HPDE6-E6E7 (cell line): Measurements from ENCODE around the gene SACS.
"Not testable (repeated sequence)": the region's sequence is repeated elsewhere in the genome, so short reads cannot be mapped to it uniquely, and the experiment has no call there.

Experiments used
- DNase-seq: peaks from one replicate; pipeline ENCODE4 v3.0.0; 2011; ENCODE audit warnings: missing footprints; ENCODE audit errors: extremely low spot score

The SACS gene

DNA sequence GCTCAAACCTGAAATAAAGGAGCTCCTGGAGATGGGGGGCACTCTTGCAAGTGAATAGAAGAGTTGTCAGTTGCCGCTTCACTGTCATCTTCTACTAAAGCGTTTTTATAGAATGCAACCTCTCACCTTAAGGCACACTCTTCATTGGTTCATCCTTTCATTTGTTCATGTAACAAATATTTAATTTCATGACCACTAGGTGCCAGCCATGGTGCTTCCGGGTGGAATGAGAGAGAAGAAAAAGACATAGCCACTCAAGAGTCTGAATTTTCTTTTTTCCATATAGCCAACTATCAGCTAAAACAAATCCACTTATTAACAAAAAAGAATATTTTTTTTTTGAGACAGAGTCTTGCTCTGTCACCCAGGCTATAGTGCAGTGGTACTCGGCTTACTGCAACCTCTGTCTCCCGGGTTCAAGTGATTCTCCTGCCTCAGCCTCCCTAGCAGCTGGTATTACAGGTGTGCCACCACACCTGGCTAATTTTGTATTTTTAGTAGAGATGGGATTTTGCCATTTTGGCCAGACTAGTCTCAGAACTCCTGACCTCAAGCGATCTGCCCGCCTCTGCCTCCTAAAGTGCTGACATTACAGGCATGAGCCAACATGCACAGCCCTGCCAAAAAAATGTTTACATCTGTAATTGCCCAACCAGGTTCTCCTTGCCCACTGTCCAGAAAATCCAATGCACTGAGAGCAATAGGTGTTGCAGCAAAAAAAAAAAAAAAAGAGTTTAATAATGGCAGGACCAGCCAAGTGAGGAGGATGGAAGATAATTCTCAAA, 22.1 kb upstream of the SACS start:
- DNase-seq, result no peak

DNA sequence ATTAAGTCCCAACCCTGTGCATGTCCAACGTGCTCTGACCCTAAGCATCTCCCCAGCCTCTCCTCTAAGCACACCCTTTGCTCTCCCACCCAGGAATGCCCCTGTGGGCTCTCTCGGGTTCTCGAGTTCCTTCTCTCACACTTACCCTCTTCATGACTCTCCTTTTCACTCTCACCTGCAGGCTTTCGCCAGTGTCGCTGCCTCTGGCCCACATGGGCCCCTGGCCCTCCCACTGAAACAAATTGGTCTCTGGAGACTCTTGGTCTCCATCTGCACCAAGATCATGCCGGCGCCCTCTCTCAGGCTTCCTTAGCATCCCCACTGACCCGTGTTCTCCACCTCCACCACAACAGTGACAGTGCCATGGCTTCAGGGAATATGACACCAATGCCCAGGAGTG, 19.6 kb upstream of the SACS start:
- no peak for DNase-seq

DNA sequence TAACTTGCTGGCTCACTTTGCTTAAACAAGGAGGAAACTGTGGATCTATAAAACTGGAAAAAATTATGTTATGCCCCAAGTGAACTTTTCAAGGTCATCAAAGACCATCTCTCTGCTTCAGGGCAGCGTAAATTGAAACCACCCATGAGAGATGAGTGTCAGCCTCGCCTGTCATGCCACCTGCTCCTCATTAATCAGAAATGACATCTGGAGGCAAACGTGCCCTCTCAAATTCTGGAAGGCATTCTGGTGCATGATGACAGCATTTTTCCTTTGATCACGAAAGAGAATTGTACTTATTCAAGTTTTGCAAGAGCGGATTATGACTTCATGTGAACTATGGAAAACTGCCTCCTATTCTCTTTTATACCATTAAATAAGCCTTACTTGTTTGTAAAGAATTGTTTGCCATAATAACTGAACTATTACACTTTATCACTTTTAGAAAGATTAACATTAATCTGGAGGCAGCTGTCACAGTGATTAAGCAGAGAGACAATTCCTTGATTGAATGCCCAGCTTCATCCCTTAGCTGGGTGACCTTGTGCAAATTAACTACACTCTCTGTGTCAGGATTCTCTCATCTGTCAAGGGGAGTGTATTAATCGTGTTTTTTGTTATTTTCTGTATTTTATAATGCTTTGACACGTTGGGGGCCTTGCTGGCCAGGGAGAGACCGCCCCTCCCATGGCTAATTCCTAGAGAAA, 17.0 kb upstream of the SACS start:
- no peak for DNase-seq

DNA sequence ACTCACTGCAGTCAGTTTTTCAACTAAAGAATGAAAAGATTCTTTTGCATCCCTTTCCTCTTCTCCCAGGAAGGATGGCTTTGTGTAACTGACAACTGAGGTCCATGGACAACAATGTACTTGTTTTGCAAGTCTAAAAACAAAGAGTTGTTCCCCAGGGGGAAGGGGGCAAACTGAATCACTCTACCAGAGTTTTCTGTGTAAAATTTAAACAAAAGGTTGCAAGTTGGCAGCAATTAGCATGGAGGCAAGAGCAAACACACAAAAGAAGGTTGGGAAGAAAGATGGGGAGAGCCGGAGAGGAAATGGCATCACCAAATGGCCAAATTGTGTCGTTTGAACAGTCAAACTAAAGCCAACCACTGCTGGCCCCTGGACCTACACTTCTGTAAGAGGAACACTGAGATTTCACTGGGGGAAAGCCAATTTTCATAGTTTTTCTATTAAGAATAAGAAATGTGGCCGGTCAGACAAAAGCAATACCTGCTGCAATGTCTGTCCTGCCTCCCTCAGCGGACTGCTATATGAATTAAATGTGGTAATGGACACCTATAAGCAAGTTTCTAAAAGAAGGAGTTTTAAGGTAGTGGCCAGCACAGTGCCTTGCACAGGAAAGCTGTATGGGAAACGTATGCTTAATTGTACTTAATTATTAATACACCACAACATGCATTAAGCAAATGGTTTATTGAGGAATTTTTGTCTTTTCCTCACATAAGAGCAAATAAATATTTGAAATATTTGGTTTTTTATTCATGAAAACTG, 16.1 kb upstream of the SACS start:
- DNase-seq, result no peak

DNA sequence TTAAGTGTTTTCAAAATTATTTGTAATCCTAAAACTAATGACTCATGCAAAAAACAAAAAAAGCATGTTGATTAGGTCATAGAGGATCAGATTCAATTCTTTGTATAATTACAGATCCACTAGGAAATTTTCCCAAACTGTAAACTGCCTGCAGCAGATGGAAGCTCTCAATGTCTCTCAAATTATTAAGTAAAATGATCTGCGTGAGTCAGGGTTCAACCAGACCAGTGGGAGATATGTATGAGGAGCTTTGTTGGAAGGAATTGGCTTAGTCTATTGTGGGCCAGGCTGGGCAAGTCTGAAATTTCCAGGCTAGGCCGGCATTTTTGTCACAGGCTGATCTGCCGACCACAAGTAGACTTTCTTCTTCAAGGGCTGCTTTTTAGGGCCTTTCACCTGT, 14.4 kb upstream of the SACS start:
- no peak for DNase-seq

DNA sequence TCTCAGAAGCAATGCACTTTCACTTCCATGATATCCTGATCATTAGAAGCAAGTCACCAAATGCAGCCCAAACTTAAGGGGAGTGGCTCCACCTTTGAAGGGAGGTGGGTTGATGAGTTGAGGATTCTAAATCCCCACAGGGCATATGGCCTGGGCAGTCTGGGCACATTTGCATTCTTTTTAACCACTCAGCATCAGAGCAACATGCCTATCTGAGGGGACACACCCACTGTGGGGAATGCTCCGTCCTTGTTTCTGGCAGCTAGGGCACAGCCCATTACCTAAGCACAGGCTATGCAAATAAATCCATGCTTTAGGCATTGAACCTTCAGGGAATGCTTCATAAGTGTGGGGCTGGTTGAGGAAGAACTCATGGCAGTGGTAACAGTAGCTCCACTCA, 12.3 kb upstream of the SACS start:
- no peak for DNase-seq

DNA sequence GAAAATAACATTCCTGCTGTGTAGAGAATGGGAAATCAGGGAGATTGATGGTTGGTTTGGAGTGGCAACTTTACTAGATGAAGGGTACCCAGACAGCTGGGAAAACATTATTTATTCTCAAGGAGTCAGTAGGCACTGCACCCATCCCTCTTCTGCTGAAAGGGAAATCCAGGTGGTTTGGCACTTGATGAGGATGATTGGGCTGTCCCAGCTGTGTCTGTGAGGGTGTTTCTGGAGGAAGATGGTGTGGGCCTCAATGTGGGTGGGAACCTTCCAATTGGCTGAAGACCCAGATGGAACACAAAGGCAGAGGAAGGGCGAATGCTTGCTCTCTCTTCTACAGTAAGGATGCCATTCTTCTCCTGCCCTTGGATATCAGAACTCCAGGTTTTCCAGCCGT, 10.4 kb upstream of the SACS start:
- DNase-seq, result no peak

DNA sequence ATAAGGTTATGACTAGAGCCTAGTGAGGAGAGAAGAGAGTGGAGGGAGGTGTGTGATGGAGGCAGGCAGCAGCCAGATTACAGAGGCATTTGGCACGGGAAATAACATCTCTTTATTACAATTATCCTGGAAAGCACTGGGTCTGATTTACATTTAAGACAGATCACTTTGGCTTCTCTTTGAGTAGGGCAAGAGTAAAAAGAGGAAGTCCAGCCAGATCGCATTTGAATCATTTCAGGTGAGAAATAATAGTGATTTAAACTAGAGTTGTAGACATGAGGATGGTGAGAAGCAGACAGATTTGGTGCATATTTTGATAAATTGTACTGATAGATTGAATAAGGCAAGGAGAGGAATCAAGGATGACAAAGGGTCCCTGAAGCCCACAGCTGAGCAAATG, 9.6 kb upstream of the SACS start:
- DNase-seq, result no peak

DNA sequence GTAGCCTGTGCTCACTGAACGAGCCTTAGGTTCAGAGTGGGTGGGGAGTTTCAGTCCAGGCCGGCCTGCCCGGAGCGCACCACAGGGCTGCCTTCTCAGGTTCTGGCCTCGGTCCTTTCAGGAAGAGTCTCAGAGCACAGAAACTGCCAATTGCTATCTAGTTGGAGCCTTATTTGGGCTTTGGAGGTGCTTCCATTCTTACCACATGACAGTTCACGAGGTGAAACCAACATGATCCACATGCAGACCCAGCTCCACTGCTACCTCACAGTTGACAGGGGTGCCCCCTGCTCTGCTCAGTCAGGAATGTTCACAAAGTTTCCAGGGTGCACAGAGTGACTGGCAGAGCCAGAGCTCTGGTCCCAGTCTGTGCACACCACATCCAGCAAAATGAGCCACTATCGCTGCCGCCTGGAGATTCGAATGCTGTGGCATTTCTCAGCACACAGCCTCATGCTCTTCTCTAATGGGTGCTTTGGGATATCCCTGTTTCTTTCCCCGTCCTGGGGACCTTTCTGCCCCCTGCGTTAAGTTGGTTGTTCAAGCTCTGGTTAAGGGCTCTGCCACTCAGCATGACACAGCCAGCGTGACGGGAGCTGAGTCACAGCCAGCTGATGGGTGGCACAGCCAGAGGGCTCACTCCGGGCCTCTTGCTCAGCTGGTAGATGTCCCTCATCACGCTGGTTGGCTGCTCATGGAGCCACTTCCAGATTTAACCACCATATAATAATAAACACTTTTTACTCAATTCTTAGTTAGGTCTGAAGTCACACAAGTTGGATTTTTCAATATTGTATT, 7.5 kb upstream of the SACS start:
- DNase-seq, result no peak

DNA sequence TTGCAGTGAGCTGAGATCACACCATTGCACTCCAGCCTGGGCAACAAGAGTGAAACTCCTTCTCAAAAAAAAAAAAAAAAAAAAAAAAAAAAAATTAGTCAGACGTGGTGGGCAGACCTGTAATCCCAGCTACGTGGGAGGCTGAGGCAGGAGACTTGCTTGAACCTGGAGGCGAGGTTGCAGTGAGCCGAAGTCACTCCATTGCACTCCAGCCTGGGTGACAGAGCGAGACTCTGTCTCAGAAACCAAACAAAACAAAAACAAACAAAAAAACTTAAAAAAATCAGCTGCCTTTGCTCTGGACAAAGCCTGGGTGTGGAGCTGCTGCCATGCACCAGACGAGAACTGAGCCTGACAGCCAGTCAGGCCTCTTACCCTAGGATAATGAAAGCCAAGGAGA, 6.8 kb upstream of the SACS start:
- not testable (repeated sequence) for DNase-seq

DNA sequence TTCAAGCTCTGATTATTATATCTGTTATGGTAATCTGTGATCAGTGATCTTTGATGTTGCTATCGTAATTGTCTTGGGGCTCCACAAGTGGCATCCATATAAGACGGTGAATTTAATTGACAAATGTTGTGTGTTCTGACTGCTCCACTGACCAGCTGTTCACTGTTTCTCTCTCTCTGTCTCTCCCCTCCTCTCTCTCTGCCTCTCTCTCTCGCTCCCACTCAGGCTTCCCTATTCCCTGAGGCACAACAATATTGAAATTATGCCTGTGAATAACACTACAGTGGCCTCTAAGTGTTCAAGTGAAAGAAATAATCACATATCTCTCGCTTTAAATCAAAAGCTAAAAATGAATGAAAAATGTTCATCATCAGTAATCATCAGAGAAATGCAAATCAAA, 4.4 kb upstream of the SACS start:
- DNase-seq, result no peak

DNA sequence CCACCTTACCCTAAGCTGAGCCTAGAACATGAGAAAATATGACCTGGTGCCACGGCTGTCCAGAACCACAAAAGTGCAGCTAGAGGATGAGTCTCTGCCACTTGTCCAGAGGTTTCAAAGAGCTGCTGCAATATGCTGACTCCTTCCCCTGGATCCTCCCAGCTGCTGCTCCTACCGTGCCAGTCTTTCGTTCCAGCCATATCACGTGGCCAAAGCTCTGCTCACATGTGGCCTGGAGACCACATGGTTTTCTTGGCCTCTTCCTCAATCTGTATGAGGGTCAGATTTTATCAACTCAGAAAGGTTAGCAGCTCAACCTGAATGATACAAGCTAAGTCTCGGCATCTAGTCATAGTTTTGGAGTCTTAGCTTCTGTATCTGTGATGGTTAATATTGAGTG, 3.2 kb upstream of the SACS start:
- DNase-seq, result no peak

DNA sequence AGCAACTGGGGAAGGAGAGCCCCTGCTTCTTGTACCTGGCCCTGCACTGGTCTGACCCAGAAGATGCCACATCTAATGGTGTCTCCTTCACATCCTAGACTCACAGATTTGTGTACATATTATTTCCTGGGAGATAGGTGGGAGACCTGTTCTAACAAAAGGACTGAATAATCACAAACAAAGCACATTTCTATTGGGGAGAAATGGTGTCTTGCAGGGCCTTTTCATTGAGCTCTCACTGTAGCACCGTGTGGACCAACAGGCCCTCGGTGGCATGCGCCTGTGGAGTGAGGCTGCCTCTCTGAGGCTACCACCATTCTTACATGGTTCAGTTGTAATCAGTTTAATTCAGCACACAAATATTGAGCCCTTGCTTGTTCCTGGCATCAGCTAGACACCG, 989 bp upstream of the SACS start:
- no peak for DNase-seq

DNA sequence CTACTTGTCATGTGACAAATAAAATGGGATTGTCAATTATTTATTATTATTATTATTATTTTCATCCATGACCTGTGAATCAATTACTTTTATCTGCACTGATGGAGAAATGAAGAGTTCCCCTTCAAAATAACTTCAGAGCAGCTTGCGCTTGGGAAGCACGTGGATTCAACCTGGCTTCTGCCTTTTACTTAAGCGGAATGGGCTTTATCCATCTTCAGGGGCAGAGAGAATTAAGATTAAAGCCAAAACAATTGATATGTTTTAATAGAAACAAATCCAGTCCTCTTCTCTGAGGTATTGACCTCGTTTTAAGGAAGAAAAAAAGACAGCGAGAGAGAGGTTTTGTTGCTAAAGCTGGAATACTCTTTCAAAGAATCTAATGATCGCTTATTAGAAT, 876 bp downstream of the SACS start:
- no peak for DNase-seq

DNA sequence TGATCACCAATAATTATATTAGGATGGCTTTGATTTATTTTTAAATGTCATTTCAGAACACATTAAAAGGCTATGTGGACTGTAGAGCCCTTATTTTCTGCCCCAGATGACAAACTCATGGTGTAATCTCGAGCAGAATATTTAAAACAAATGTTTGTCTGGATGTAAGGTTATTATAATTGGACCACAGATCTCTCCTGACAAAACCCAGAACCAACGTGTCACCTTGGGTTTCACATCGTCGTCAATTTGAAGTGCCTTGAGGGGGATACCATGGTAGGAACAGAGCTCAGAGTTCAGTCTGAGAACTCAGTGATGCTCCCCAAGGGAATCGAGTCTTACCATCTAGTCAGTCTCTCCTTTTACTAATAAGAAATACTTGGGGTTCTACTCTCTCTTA, 2.8 kb downstream of the SACS start:
- no peak for DNase-seq

DNA sequence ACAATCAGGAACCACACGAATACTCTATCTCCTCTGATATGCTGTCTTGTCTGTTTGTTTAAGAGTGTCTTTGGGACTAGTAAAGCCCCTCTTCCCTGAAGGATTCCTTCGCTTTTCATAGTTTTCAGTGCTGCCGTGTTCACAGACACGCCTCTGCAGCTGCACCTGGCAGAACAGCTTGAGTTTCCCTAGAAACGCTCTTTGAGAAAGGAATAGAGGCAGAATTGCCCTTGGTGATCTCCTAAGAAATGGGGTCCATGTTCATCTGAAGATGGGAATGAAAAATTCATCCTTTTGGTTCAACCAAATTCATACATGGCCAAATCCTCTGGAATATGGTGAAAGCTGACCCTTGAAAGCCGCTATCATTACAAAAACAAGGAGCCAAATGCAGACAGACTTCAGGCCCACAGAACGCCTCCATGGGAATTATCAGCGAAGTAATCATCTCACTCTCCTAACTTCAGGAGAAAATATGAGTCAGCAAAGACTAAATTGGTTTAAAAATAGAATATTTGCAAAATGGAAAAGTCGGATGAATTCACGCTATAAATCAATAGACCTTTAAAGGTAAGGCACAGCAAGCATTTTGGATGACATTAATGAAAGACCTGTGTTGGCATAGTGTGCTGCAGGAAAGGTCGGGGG, 5.5 kb downstream of the SACS start:
- no peak for DNase-seq

DNA sequence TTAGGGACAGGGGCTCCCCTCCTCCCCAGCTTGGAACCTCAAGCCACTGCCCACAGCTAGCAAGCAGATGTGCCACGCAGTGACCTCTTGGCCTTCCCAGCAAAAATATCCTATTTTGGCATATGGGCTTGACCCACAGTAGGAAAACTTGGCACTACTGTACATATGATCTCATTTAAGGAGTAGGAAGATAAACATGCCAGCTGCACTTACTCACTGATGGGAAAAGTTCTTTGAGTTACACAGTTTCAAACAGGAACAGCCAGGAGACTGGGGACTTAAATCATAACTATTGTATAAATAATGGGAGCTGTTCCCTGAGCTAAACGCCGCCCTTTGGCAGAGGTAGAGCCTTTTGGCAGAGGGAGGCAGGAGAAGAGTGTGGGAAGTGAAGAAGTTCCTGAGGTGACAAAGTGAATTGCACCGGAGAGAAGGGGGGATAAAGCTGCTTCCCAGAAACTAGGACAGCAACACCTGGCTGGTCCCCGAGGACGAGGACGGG, 6.1 kb downstream of the SACS start:
- DNase-seq, result no peak

DNA sequence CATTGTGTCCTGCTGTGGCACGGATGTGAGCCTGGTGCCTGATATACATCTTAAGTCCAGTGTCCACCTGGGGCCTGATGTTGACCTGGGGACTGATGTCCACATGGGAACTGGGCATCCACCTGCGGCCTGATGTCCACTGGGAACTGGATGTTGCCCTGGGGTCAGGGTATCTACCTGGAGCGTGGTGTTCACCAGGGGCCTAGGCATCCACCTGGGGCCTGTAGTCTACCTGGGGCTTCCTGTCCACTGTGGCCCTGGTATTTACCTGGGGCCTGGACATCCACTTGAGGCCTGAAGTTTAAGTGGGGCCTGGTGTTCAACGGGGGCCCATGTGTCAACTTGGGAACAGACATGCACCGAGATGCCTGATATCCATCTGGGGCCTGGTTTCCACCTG, 11.9 kb downstream of the SACS start:
- no peak for DNase-seq

DNA sequence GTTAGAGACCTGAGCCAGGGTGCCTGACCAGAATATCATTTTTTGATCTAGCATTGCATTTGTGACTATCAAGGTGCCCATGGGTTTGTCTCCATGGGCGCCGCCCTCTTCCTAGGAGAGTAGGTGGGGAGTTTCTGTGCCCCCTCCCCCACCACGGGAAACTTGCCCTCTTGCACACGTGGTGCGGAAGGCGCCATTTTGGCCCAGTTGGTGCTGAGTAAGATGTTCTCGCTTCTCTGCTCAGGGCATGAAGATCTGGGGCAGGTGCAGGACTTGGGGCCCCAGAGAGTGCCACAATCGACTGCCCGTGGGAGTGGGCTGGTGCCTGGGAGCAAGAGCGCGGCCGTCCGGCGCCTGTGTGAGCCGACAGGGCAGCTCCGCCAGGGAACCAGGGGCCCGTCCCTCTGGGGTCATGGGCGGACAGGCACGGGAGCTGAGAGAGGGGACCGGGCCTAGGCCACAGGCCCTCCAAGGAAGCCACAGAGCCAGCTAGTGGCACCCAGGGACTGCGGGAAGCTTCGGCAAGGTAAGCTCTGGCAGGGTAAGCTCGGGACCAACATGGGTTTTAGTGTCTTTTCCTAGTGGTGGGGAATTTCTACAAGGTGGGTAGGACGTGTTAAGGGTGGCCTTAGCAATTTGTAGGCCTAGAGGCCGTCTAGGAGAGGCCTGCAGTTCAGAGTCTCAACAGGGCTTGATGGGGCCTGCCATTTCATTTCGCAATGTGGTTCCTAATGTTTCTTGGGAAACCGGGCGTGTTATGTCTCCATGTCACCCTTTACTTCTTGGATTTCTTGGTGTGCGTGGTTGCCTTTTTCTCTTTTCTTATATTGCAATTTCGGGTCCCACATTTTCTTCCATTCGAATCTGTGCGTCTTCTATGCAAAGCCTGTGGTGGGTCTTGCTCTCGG, 14.5 kb downstream of the SACS start:
- no peak for DNase-seq

DNA sequence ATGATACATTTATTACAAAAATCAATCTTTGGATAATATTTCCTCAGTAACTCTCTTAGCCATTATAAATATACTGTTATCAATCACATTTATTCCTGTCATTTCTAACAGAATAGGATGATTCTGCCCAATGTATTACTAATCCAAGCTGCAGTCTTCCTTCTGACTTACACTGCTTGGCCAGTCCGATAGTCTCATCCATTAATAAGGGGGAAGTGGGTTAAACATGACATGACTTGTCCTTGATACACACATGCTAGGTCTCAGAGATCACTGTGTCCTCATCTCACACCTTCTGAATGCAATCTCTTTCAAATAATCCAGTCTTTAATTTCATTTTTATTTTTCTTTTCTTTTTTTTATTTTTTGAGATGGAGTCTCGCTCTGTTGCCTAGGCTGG, 18.8 kb downstream of the SACS start:
- no peak for DNase-seq
